Measurements from ENCODE around the gene DPP8.

Gene DPP8

DNA sequence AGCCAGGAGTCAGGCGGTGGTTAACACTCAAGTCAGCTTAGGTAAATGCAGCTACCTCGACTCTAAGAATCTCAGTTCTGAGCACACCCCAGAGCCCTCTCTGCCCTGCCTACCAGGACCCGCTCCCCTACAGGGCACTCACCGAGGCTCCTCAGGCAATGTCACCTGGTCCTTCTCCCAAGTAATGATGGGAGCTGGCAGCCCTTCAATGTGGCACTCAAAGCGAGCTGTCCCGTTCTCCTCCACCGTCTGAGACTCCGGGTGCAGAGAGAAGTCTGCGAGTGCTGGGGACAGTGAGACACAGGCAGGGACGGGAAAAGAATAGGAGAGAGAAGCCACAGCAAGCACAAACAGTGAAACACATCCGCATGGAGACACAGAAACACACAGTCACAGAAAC lies 107.5 kb downstream of the DPP8 start:
- TF ChIP-seq CTCF (IDR thresholded peaks at IDR 0.05; ENCODE audit: borderline replicate concordance, extremely low read depth, low read length, poor library complexity, severe bottlenecking): no peak
- no peak for TF ChIP-seq EZH2 (IDR thresholded peaks at IDR 0.05; ENCODE audit: borderline replicate concordance, low read depth, low read length, severe bottlenecking)
- Histone ChIP-seq H3K4me2 (ENCODE audit: insufficient read depth, low read length) (no peak overlapping the region), H3K4me1 (ENCODE audit: insufficient read depth, low read length) (no peaks in the 10 kb centered on the region), H3K36me3 (ENCODE audit: insufficient read depth, low read length) (no peaks in the 10 kb centered on the region), H3K9me3 (ENCODE audit: insufficient read depth, low read length, severe bottlenecking) (no peaks in the 10 kb centered on the region), H3K9ac (ENCODE audit: low read depth, low read length) (no peak overlapping the region), H2AFZ (ENCODE audit: low read depth, low read length) (no peak overlapping the region), H3K27me3 (ENCODE audit: insufficient read depth, low read length, poor library complexity) (peaks cover 6% of the 10 kb centered on the region), H3K79me2 (ENCODE audit: insufficient read depth, low read length) (no peaks in the 10 kb centered on the region), H3K4me3 (ENCODE audit: low read depth in 1 of 2, low read length in 2 of 2) (no peak overlapping the region), H4K20me1 (ENCODE audit: insufficient read depth, low read length) (no peaks in the 10 kb centered on the region), H3K27ac (ENCODE audit: low read length) (no peak overlapping the region)
- DNase-seq (no peak), ATAC-seq (ENCODE audit: insufficient read depth, low read depth) (no peak)

DNA sequence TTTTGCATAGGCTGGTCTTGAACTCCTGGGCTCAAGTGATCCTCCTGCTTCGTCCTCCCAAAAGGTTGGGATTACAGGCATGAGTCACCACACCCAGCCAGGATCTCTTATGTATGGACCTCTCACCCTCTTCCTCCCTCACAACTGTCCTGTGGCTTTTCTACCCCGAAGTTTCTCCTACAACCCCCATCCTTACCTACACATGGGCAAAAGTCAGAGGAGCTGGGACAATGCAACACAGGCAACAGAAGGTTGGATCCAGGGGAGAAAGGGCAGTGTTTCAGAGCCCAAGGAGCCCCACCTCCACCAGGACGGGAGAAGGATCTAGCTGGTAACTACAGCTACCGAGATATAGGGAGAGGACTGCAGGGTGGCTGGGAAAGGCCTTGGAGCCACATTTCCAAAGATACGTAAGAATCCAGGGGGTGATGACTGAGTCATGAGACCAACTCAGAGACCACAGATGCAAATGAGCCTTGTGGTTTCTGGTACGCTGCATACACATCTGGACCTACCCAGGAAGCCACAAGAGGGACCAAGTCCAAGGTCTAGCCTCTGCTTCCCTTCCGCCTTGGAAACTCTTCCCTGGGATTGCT lies 108.4 kb downstream of the DPP8 start:
- H3K9me3 ChIP-seq (ENCODE audit: insufficient read depth, low read length, severe bottlenecking): no peaks in the 10 kb centered on the region
- no peaks in the 10 kb centered on the region for H3K36me3 ChIP-seq (ENCODE audit: insufficient read depth, low read length)
- H3K4me1 ChIP-seq (ENCODE audit: insufficient read depth, low read length): no peaks in the 10 kb centered on the region
- H3K9ac ChIP-seq (ENCODE audit: low read depth, low read length): no peak overlapping the region
- ATAC-seq (ENCODE audit: insufficient read depth, low read depth) (no peak), DNase-seq (no peak)
- TF ChIP-seq EZH2 (IDR thresholded peaks at IDR 0.05; ENCODE audit: borderline replicate concordance, low read depth, low read length, severe bottlenecking) (no peak), CTCF (IDR thresholded peaks at IDR 0.05; ENCODE audit: borderline replicate concordance, extremely low read depth, low read length, poor library complexity, severe bottlenecking) (no peak)
- no peak overlapping the region for H3K4me3 ChIP-seq (ENCODE audit: low read depth in 1 of 2, low read length in 2 of 2)
- H4K20me1 ChIP-seq (ENCODE audit: insufficient read depth, low read length): no peaks in the 10 kb centered on the region
- H3K27me3 ChIP-seq (ENCODE audit: insufficient read depth, low read length, poor library complexity): peaks cover 6% of the 10 kb centered on the region
- no peak overlapping the region for H3K27ac ChIP-seq (ENCODE audit: low read length)
- H3K4me2 ChIP-seq (ENCODE audit: insufficient read depth, low read length): no peak overlapping the region
- no peaks in the 10 kb centered on the region for H3K79me2 ChIP-seq (ENCODE audit: insufficient read depth, low read length)
- H2AFZ ChIP-seq (ENCODE audit: low read depth, low read length): no peak overlapping the region

DNA sequence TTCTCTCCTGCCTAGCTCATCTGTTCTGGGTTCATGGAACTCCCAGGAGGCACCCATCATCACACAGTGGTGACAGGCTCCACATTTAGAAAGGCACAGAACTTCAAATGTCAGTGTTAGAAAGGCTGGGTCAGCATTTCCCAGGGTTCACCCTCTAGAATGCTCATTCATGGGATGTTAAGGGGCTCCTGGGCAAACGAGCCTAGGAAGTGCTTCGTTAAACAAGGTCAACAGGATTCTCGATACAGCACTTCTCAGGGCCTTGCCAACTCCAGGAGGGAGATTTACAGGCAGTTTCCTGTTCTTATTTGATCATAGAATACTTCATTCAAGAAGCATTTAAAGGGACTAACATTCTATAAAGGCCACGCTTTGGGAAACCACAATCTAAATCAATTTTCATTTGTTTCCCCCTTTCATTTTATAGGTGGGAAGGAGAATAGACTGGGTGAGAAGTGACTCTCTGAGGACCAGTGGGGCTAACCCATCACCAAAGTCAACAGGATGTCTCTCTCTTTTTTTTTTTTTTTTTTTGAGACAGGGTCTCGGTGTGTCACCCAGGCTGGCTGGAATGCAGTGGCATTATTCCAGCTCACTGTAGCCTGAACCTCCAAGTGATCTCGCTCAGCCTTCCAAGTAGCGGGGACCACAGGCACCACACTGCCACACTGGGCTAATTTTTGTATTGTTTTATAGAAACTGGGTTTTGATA lies 109.0 kb downstream of the DPP8 start:
- Histone ChIP-seq H3K79me2 (ENCODE audit: insufficient read depth, low read length) (no peaks in the 10 kb centered on the region), H3K27ac (ENCODE audit: low read length) (no peak overlapping the region), H3K36me3 (ENCODE audit: insufficient read depth, low read length) (no peaks in the 10 kb centered on the region), H3K4me3 (ENCODE audit: low read depth in 1 of 2, low read length in 2 of 2) (no peak overlapping the region), H3K9ac (ENCODE audit: low read depth, low read length) (no peak overlapping the region), H3K9me3 (ENCODE audit: insufficient read depth, low read length, severe bottlenecking) (no peaks in the 10 kb centered on the region), H3K27me3 (ENCODE audit: insufficient read depth, low read length, poor library complexity) (peaks cover 6% of the 10 kb centered on the region), H4K20me1 (ENCODE audit: insufficient read depth, low read length) (no peaks in the 10 kb centered on the region), H2AFZ (ENCODE audit: low read depth, low read length) (no peak overlapping the region), H3K4me2 (ENCODE audit: insufficient read depth, low read length) (no peak overlapping the region), H3K4me1 (ENCODE audit: insufficient read depth, low read length) (no peaks in the 10 kb centered on the region)
- TF ChIP-seq CTCF (IDR thresholded peaks at IDR 0.05; ENCODE audit: borderline replicate concordance, extremely low read depth, low read length, poor library complexity, severe bottlenecking): no peak
- no peak for TF ChIP-seq EZH2 (IDR thresholded peaks at IDR 0.05; ENCODE audit: borderline replicate concordance, low read depth, low read length, severe bottlenecking)
- DNase-seq (no peak), ATAC-seq (ENCODE audit: insufficient read depth, low read depth) (no peak)

All from DND-41 (cell line).